Measurements from ENCODE around the gene ARRDC3.

DNA sequence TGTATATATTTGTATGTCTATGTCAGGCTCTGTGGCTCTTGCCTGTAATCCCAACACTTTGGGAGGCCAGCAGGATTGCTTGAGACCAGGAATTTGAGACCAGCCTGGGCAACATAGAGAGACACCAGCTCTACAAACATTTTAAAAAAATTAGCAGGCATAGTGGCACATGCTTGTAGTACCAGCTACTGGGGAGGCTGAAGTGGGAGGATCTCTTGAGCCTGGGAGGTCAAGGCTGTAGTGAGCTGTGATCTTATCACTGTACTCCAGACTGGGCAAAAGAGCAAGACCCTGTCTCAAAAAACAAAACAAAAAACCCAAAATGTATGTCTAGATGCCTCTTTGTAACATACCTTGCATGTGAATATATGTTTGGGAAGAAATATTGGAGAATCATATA, 15.8 kb downstream of the ARRDC3 start:
- TF ChIP-seq EZH2 (IDR thresholded peaks at IDR 0.05; ENCODE audit: insufficient read depth, poor library complexity, severe bottlenecking) = no peak
- no peak for TF ChIP-seq EZH2phosphoT487 (IDR thresholded peaks at IDR 0.05; ENCODE audit: insufficient read depth, low read depth)
